Ovary (tissue), 9 donors: Measurements from ENCODE around the gene PSMD1. TPM values are rescaled to one million over a fixed set of nuclear protein-coding genes. Genes with fewer than 3 reads are reported as not detected.

ENCODE experiments used
- DNase-seq, 5 donors: peaks; one replicate each; pipeline ENCODE4 v3.0.0-alpha.2; 2019 to 2020
- H3K27ac ChIP-seq, 2 donors: fragments of 200-600 bp; one replicate each; pipeline versions ENCODE4 v1.5.1 to v1.8.0; 2019 to 2022
- H3K27me3 ChIP-seq: fragments of 200-600 bp; one replicate; pipeline ENCODE4 v1.8.0; 2022
- H3K36me3 ChIP-seq: fragments of 200-600 bp; sonication (generic); one replicate; pipeline ENCODE4 v1.5.1; 2019
- H3K4me1 ChIP-seq: one replicate; pipeline ENCODE4 v1.8.1; 2013; ENCODE audit warnings: mild to moderate bottlenecking, moderate library complexity; ENCODE audit not compliant: insufficient read depth
- H3K4me3 ChIP-seq: fragments of 200-600 bp; sonication (generic); one replicate; pipeline ENCODE4 v1.5.1; 2017
- H3K9me3 ChIP-seq, 2 donors: fragments of 200-600 bp in 1 of 2; sonication (generic) in 1 of 2; one replicate each; pipeline versions ENCODE4 v1.5.1 to v1.8.1; 2013 to 2019; ENCODE audit warnings: mild to moderate bottlenecking in 1 of 2, moderate library complexity in 1 of 2
- CTCF ChIP-seq, 3 donors: fragments of 450-650 bp in 2 of 3; fragments of 200-600 bp in 1 of 3; IDR thresholded peaks; one replicate each; pipeline versions ENCODE4 v1.5.1 to v1.8.0; 2016 to 2022; ENCODE audit warnings: antibody characterized with exemption in 3 of 3, mild to moderate bottlenecking in 1 of 3
- EP300 ChIP-seq: sonication (generic); formaldehyde crosslinking; IDR thresholded peaks from one replicate; pipeline ENCODE4 v1.6.1; 2017; ENCODE audit warnings: antibody characterized with exemption
- POLR2A ChIP-seq: fragments of 450-650 bp; IDR thresholded peaks from one replicate; pipeline ENCODE4 v1.6.1; 2017; ENCODE audit warnings: antibody characterized with exemption, mild to moderate bottlenecking, moderate library complexity
- WGBS, 3 donors: extraction: QIAGEN DNeasy Blood & Tissue Kit in 1 of 3; methylation state at CpG; one replicate each; pipeline versions ENCODE4 v1.1.5 to v1.1.7; 2013 to 2017; 5-methylcytosine and 5-hydroxymethylcytosine counted together
- intact Hi-C, 4 donors: fragments of 100-400 bp; cut with DNase I; formaldehyde crosslinking; loops; one replicate each; pipeline versions ENCODE4 v1.11.0 to v1.15.1; 2022 to 2023
- polyA plus RNA-seq, 2 donors: library from polyadenylated mRNA; stranded (reverse); fragments of 200-250 nt in 1 of 2; fragments of 350-450 nt in 1 of 2; fragmentation: Illumina TruSeq in 1 of 2; extraction: RNeasy Lipid Tissue Mini Kit (QIAGEN cat#74804) in 1 of 2; gene quantifications; one replicate each; pipeline ENCODE4 v1.2.3, GENCODE V29; 2013 to 2014
- total RNA-seq, 7 donors: library from RNA; depleted of rRNA in 2 of 7; stranded (reverse); fragments of >200 nt in 2 of 7; fragmentation: NEBNext Ultra II Directional in 3 of 7; extraction: Animal tissue kit (Norgen Biotek cat#: 25700) in 3 of 7; gene quantifications; one replicate each; pipeline versions ENCODE4 v1.1.0 to v1.2.4, GENCODE V29; 2016 to 2023
- donor health status: DM: no; HTN: no; CAD: no; lungs with moderate emphysema.
- donor health status: DM: no; HTN: no; CAD: no.
- donor health status: Bipolar disorder and iron deficiency.
- donor health status: DM: yes; HTN: yes; CAD: no.
- donor health status: DM: no; HTN: no; CAD: no.
- donor health status: DM: yes; HTN: yes; CAD: no.

PSMD1 gene
- total and polyA plus RNA-seq, 9 donors: 19.0 to 73.2 (median 57.8) TPM

GRCh38 chr2:231013820-231014219 lies 42.8 kb upstream of the PSMD1 start:
- Histone ChIP-seq H3K9me3 (no peaks in the 10 kb centered on the region), H3K4me3 (no peak overlapping the region), H3K27ac (no peak overlapping the region), H3K36me3 (no peaks in the 10 kb centered on the region), H3K4me1 (no peaks in the 10 kb centered on the region), H3K27me3 (no peaks in the 10 kb centered on the region)
- intact Hi-C loops: no loop called here
- no peak for DNase-seq
- TF ChIP-seq POLR2A (no peak), EP300 (no peak), CTCF (IDR thresholded peaks at IDR 0.05) (no peak)
- WGBS, 3 donors: 13 to 39% (median 28%) methylated on average over 3 of the region's 3 CpGs

DNA sequence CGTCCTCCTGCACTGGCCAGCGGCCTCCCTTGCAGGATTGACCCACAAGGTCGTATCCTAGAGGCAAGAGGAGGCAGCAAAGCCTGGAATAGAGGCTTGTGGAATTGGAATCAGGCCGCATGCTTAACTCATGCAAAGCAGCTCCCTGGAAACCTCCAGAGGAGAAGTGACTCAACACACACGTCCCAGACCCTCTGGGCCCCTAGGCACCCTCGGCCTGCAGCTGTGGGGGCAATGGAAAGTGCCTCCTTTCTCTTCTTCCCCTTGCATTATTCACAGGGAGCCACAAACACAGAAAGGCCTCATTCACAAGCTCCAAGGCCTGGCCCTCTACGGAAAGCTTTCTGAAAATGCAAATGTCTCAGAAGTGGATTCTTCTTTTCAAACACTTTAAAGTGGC lies 41.2 kb upstream of the PSMD1 start:
- intact Hi-C loops: no loop called here
- no peak for TF ChIP-seq POLR2A
- H3K4me1 ChIP-seq: no peaks in the 10 kb centered on the region
- H3K4me3 ChIP-seq: no peak overlapping the region
- H3K27ac ChIP-seq: no peak overlapping the region
- H3K9me3 ChIP-seq: no peaks in the 10 kb centered on the region
- H3K27me3 ChIP-seq: no peaks in the 10 kb centered on the region
- no peaks in the 10 kb centered on the region for H3K36me3 ChIP-seq
- no peak for DNase-seq
- 55 to 63% (median 63%) methylated on average over 7 of the region's 7 CpGs for whole genome bisulfite sequencing, 3 donors

DNA sequence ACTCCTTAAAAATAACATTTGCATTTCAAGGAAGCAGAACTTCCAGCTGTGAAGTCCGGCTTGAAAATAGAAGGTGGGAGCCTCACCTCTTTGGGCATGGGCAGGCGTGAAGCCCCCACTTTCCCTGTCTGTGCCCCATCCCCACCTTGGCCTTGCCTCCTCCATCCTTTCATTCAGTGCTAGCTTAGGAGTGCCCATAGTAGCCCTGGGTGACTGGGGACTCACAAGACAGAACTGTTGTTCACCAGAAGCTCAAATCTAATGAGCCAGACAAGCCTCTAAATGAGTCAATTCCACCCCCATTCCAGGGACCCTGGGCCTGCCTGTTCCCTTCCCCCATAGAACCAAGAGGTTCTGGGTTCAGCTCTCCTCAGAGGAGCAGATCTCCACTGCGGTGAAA lies 40.7 kb upstream of the PSMD1 start:
- H3K27ac ChIP-seq: no peak overlapping the region
- no peaks in the 10 kb centered on the region for H3K36me3 ChIP-seq
- TF ChIP-seq POLR2A (no peak), EP300 (no peak), CTCF (IDR thresholded peaks at IDR 0.05) (no peak)
- DNase-seq: no peak
- no peaks in the 10 kb centered on the region for H3K4me1 ChIP-seq
- no peaks in the 10 kb centered on the region for H3K9me3 ChIP-seq
- 70 to 84% (median 79%) methylated on average over 3 of the region's 3 CpGs for WGBS, 3 donors
- H3K27me3 ChIP-seq: no peaks in the 10 kb centered on the region
- intact Hi-C loops: no loop called here
- H3K4me3 ChIP-seq: no peak overlapping the region

DNA sequence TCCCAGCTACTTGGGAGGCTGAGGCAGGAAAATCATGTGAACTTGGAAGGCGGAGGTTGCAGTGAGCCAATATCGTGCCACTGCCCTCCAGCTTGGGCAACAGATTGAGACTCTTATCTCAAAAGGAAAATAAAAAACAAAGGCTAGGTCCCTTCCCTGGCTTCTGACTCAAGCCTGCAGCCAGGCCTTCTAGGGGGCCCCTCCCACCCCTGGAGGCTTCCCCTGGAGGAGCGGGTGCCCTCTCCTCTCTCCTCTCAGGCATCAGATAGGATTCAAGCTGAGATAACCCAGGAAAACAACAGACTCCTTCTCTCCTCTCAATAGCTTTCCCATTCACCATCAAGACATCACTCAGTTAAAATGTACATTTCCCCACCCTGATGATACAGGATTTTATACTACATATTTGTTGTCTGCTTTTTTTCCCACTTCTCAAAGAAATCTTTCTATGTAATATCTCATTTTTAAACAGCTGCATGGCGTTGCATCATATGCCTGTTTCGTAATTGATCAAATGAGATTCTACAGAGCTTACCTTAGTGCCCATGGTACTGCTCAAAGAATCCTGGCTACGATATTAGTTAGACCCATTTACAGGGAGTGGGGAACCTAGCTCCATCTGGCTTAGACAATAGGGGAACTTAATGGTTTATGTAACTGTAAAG lies 40.0 kb upstream of the PSMD1 start:
- TF ChIP-seq CTCF (IDR thresholded peaks at IDR 0.05) (no peak), POLR2A (no peak), EP300 (no peak)
- intact Hi-C loops: no loop called here
- 70 to 84% (median 83%) methylated on average over 6 of the region's 6 CpGs for WGBS, 3 donors
- Histone ChIP-seq H3K9me3 (no peaks in the 10 kb centered on the region), H3K27me3 (no peaks in the 10 kb centered on the region), H3K4me1 (no peaks in the 10 kb centered on the region), H3K27ac (no peak overlapping the region), H3K4me3 (no peak overlapping the region), H3K36me3 (no peaks in the 10 kb centered on the region)
- DNase-seq: no peak

DNA sequence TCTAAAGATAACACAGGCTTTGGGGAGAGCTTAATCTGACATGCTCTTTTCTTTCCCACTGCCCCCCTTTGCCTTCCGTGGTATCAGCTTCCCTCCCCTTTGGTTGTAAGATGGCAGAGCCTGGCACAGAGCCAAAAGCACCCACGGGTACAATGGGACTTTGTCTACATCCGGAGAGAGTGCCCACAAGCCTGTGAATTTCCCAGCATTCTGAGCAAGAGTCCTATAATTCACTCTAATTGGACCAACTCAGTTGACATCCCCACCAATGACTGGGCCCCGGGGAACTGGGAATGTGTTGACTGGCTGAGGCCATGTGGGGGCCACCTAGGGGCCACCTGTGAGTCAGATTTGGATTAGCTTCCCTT lies 39.5 kb upstream of the PSMD1 start:
- no peak for DNase-seq
- Histone ChIP-seq H3K9me3 (no peaks in the 10 kb centered on the region), H3K4me3 (no peak overlapping the region), H3K4me1 (no peaks in the 10 kb centered on the region), H3K27me3 (no peaks in the 10 kb centered on the region), H3K36me3 (no peaks in the 10 kb centered on the region), H3K27ac (no peak overlapping the region)
- 34 to 53% (median 45%) methylated on average over 4 of the region's 4 CpGs for WGBS, 3 donors
- no peak for TF ChIP-seq POLR2A
- no peak for TF ChIP-seq EP300
- TF ChIP-seq CTCF (IDR thresholded peaks at IDR 0.05): no peak
- intact Hi-C loops: no loop called here
